HepG2 (cell line): Measurements from ENCODE around the gene TRIM72.

Experiments used
- CTCF ChIP-seq: sonication (generic); formaldehyde crosslinking; IDR thresholded peaks from 2 replicates; pipeline ENCODE4 v1.5.0; 2020; ENCODE audit warnings: mild to moderate bottlenecking, missing genetic modification reagents, moderate library complexity
- TGIF2 ChIP-seq: IDR thresholded peaks from 2 replicates; pipeline ENCODE4 v1.6.1; 2016; ENCODE audit warnings: control low read depth, missing compliant biosample characterization
- TF ChIP-seq, protein P1 (sequence below), 2 experiments: IDR thresholded peaks; 2 replicates each; pipeline ENCODE4 v1.6.1; 2011 to 2012; ENCODE audit warnings: low read length in 2 of 2, borderline replicate concordance in 1 of 2, low read depth in 1 of 2, mild to moderate bottlenecking in 1 of 2, moderate library complexity in 1 of 2

DNA sequence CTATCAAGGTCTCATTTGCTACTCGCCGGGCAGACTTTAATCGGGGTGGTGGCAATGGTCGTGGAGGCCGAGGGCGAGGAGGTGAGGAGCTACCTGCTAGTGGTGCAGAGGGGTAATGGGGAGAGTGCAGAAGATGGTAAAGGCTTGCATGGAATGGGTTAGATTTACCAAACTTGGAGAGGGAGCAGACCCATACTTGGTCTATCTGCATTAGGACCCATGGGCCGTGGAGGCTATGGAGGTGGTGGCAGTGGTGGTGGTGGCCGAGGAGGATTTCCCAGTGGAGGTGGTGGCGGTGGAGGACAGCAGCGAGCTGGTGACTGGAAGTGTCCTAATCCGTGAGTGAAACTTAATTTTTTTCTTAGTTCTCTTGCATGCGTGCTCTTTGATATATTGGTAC lies 23.9 kb upstream of the TRIM72 start:
- no peak for TF ChIP-seq CTCF (CRISPR knock-in tag)
- TF ChIP-seq, protein P1, sequence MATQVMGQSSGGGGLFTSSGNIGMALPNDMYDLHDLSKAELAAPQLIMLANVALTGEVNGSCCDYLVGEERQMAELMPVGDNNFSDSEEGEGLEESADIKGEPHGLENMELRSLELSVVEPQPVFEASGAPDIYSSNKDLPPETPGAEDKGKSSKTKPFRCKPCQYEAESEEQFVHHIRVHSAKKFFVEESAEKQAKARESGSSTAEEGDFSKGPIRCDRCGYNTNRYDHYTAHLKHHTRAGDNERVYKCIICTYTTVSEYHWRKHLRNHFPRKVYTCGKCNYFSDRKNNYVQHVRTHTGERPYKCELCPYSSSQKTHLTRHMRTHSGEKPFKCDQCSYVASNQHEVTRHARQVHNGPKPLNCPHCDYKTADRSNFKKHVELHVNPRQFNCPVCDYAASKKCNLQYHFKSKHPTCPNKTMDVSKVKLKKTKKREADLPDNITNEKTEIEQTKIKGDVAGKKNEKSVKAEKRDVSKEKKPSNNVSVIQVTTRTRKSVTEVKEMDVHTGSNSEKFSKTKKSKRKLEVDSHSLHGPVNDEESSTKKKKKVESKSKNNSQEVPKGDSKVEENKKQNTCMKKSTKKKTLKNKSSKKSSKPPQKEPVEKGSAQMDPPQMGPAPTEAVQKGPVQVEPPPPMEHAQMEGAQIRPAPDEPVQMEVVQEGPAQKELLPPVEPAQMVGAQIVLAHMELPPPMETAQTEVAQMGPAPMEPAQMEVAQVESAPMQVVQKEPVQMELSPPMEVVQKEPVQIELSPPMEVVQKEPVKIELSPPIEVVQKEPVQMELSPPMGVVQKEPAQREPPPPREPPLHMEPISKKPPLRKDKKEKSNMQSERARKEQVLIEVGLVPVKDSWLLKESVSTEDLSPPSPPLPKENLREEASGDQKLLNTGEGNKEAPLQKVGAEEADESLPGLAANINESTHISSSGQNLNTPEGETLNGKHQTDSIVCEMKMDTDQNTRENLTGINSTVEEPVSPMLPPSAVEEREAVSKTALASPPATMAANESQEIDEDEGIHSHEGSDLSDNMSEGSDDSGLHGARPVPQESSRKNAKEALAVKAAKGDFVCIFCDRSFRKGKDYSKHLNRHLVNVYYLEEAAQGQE (IDR thresholded peaks at IDR 0.05; ENCODE audit: borderline replicate concordance in 1 of 2, low read depth in 1 of 2, low read length in 2 of 2) = no peak
- no peak for TF ChIP-seq TGIF2 (CRISPR knock-in tag)
